Iris pigment epithelial cell (primary cell): Measurements from ENCODE around the gene UNC119.
"Not testable (repeated sequence)": the region's sequence is repeated elsewhere in the genome, so short reads cannot be mapped to it uniquely, and the experiment has no call there.

Experiments used
- DNase-seq: peaks from one replicate; pipeline ENCODE4 v3.0.0-alpha.2; 2011; ENCODE audit warnings: low read depth

The UNC119 gene

GRCh38 chr17:28522281-28522680 is 30.1 kb downstream of the UNC119 start:
- not testable (repeated sequence) for DNase-seq

GRCh38 chr17:28521311-28522085 is 30.9 kb downstream of the UNC119 start:
- DNase-seq: no peak

GRCh38 chr17:28520687-28521086 is 31.7 kb downstream of the UNC119 start:
- no peak for DNase-seq

- no peak for DNase-seq
These were observed 33.2 kb downstream of the UNC119 start for GRCh38 chr17:28519236-28519635.

GRCh38 chr17:28518578-28518977 is 33.8 kb downstream of the UNC119 start:
- no peak for DNase-seq

GRCh38 chr17:28518132-28518531 is 34.3 kb downstream of the UNC119 start:
- DNase-seq: no peak

GRCh38 chr17:28515518-28515917 is 36.9 kb downstream of the UNC119 start:
- no peak for DNase-seq

GRCh38 chr17:28514561-28515002 is 37.8 kb downstream of the UNC119 start:
- DNase-seq: no peak

GRCh38 chr17:28513476-28513875 is 38.9 kb downstream of the UNC119 start:
- DNase-seq: no peak

GRCh38 chr17:28511858-28512461 is 40.5 kb downstream of the UNC119 start:
- DNase-seq: no peak

GRCh38 chr17:28509789-28510188 is 42.6 kb downstream of the UNC119 start:
- peak; percentile 13 for DNase-seq

- no peak for DNase-seq
These were observed 44.2 kb downstream of the UNC119 start for GRCh38 chr17:28508211-28508724.

- DNase-seq: no peak
These were observed 44.7 kb downstream of the UNC119 start for GRCh38 chr17:28507567-28508203.

- no peak for DNase-seq
These were observed 45.5 kb downstream of the UNC119 start for GRCh38 chr17:28506763-28507487.

- DNase-seq: no peak
These were observed 46.3 kb downstream of the UNC119 start, which contains the start of gene FOXN1 for GRCh38 chr17:28505986-28506665. TSS of gene FOXN1 (plus strand) at chr17:28506348. CDS start at chr17:28523970, 17,622 bp downstream.

GRCh38 chr17:28503420-28503819 is 49.0 kb downstream of the UNC119 start:
- no peak for DNase-seq

- no peak for DNase-seq
These were observed 50.8 kb downstream of the UNC119 start for GRCh38 chr17:28501421-28502284.

GRCh38 chr17:28500712-28501379 is 51.6 kb downstream of the UNC119 start:
- DNase-seq: no peak

GRCh38 chr17:28499684-28500357 is 52.6 kb downstream of the UNC119 start:
- no peak for DNase-seq

- no peak for DNase-seq
These were observed 53.1 kb downstream of the UNC119 start for GRCh38 chr17:28499364-28499664.
